ENCODE results near the gene HIBADH. TPM values are rescaled to one million over a fixed set of nuclear protein-coding genes. Genes with fewer than 3 reads are reported as not detected.

Gene HIBADH
- total and polyA plus RNA-seq, 12 donors, result 24.7 to 94.0 (median 77.7) TPM

GRCh38 chr7:27627146-27627545 lies 35.5 kb downstream of the HIBADH start:
- intact Hi-C loops (cut with DNase I), result no loop called here
- no peak for TF ChIP-seq CTCF (IDR thresholded peaks at IDR 0.05)
- H3K36me3 ChIP-seq, result peaks cover 0 to 51% (median 0%) of the 10 kb centered on the region in 9 donors
- ATAC-seq (no peak), DNase-seq (no peak)
- no peaks in the 10 kb centered on the region for H3K27me3 ChIP-seq
- 98 to 100% methylated on average over 1 of the region's 1 CpG for WGBS, 2 donors
- H3K9me3 ChIP-seq, result peaks cover 0 to 14% (median under 1%) of the 10 kb centered on the region in 11 donors
- no peak overlapping the region for H3K27ac ChIP-seq
- no peak overlapping the region for H3K4me3 ChIP-seq
- H3K4me1 ChIP-seq, result peaks cover 0 to 6% (median 0%) of the 10 kb centered on the region in 9 donors

- Histone ChIP-seq H3K27me3 (no peaks in the 10 kb centered on the region), H3K4me3 (no peak overlapping the region), H3K36me3 (peaks cover 0 to 66% (median 7%) of the 10 kb centered on the region in 9 donors), H3K9me3 (peaks cover 0 to 55% (median 41%) of the 10 kb centered on the region in 11 donors), H3K27ac (no peak overlapping the region), H3K4me1 (no peaks in the 10 kb centered on the region)
- intact Hi-C loops (cut with DNase I), result no loop called here
- DNase-seq, result no peak
- 0 to 41% methylated on average over 1 of the region's 1 CpG for WGBS, 2 donors
- no peak for TF ChIP-seq CTCF (IDR thresholded peaks at IDR 0.05)
- ATAC-seq, result no peak
These were observed 43.2 kb downstream of the HIBADH start for GRCh38 chr7:27619492-27619891.

GRCh38 chr7:27617651-27618381 lies 44.9 kb downstream of the HIBADH start:
- H3K4me1 ChIP-seq, result no peaks in the 10 kb centered on the region
- H3K9me3 ChIP-seq, result peaks cover 0 to 53% (median 38%) of the 10 kb centered on the region in 11 donors
- DNase-seq (no peak), ATAC-seq (no peak)
- H3K27ac ChIP-seq, result no peak overlapping the region
- H3K27me3 ChIP-seq, result no peaks in the 10 kb centered on the region
- no peak for TF ChIP-seq CTCF (IDR thresholded peaks at IDR 0.05)
- 84 to 92% methylated on average over 9 of the region's 9 CpGs for WGBS, 2 donors
- intact Hi-C loops (cut with DNase I), result no loop called here
- H3K4me3 ChIP-seq, result no peak overlapping the region
- H3K36me3 ChIP-seq, result peaks cover 0 to 66% (median 7%) of the 10 kb centered on the region in 9 donors

GRCh38 chr7:27616914-27617548 lies 45.7 kb downstream of the HIBADH start:
- DNase-seq (no peak), ATAC-seq (no peak)
- Histone ChIP-seq H3K9me3 (peaks cover 0 to 45% (median 31%) of the 10 kb centered on the region in 11 donors), H3K4me3 (no peak overlapping the region), H3K4me1 (no peaks in the 10 kb centered on the region), H3K27me3 (no peaks in the 10 kb centered on the region), H3K36me3 (peaks cover 0 to 63% (median 7%) of the 10 kb centered on the region in 9 donors), H3K27ac (no peak overlapping the region)
- no peak for TF ChIP-seq CTCF (IDR thresholded peaks at IDR 0.05)
- WGBS, 2 donors, result 66 to 90% methylated on average over 3 of the region's 3 CpGs
- intact Hi-C loops (cut with DNase I), result no loop called here

Measured in heart right ventricle (tissue), 16 donors.